HCT116 (cell line): ENCODE data around the gene RAD17. TPM values are rescaled to one million over a fixed set of nuclear protein-coding genes. Genes with fewer than 3 reads are reported as not detected.

Experiments
- ATAC-seq: fragments of 200-7000 bp; cut with Tn5 transposase; 2 replicates; pipeline ENCODE4 v1.9.1; 2020; ENCODE audit warnings: mild to moderate bottlenecking, moderate library complexity
- BruUV-seq: library from RNA; stranded (reverse); fragments of 400-500 nt; replicated peaks from 2 replicates; lab custom pipeline; 2021; lab: Mats Ljungman, UMichigan
- CTCF ChIA-PET: fragments of 300-600 bp; sonication (Branson Sonifier 250); formaldehyde crosslinking; loops from one replicate; lab custom pipeline; 2021; ENCODE audit warnings: antibody characterized with exemption; lab: Charles Lee
- POLR2A ChIA-PET: fragments of 300-600, 350-600 bp; sonication (Branson Sonifier 250); formaldehyde crosslinking; loops from one replicate; lab custom pipeline; 2021; ENCODE audit warnings: antibody characterized with exemption; lab: Charles Lee
- RAD21 ChIA-PET, 2 experiments: fragments of 300-600 bp; sonication (Branson Sonifier 250); formaldehyde crosslinking; loops; one replicate each; lab custom pipeline; 2023; ENCODE audit warnings: low total read pairs in 2 of 2; ENCODE audit not compliant: uncharacterized antibody in 2 of 2, unreplicated experiment in 2 of 2, low non-redundant PET in 1 of 2; lab: Charles Lee
- DNase-seq: peaks from one replicate; pipeline ENCODE4 v3.0.0-alpha.2; 2010; ENCODE audit warnings: low read depth, low spot score
- H2AFZ ChIP-seq: fragments of 200-600 bp; shearing (Covaris generic), sonication (generic); 2 replicates; pipeline ENCODE4 v1.6.1; 2017; ENCODE audit warnings: low read depth, mixed run types, mixed read lengths, antibody characterized with exemption, low read length; ENCODE audit not compliant: poor library complexity, severe bottlenecking
- H3K27ac ChIP-seq: 2 replicates; pipeline ENCODE4 v1.5.1; 2012; ENCODE audit warnings: low read depth, low read length
- H3K27me3 ChIP-seq: fragments of 200-600 bp; sonication (generic); 2 replicates; pipeline ENCODE4 v1.6.1; 2016; ENCODE audit warnings: mixed run types, low read length, mixed read lengths; ENCODE audit not compliant: insufficient read depth
- H3K36me3 ChIP-seq, 2 experiments: fragments of 200-500 bp in 1 of 2; fragments of 200-600 bp in 1 of 2; sonication (Bioruptor generic) in 1 of 2; sonication (generic) in 1 of 2; 2 replicates each; pipeline versions ENCODE4 v1.5.1 to v1.6.1; 2014 to 2016; ENCODE audit warnings: low read length in 2 of 2, inconsistent platforms in 1 of 2, mixed read lengths in 1 of 2, mixed run types in 1 of 2; ENCODE audit not compliant: insufficient read depth in 2 of 2, control insufficient read depth in 1 of 2
- H3K4me1 ChIP-seq, 2 experiments: fragments of 200-600 bp in 1 of 2; sonication (generic) in 1 of 2; 2 replicates each; pipeline versions ENCODE4 v1.5.1 to v1.6.1; 2012 to 2017; ENCODE audit warnings: low read length in 2 of 2, inconsistent platforms in 1 of 2, mild to moderate bottlenecking in 1 of 2, mixed read lengths in 1 of 2, mixed run types in 1 of 2, moderate library complexity in 1 of 2; ENCODE audit not compliant: insufficient read depth in 2 of 2, control insufficient read depth in 1 of 2
- H3K4me2 ChIP-seq: fragments of 200-600 bp; sonication (generic); 2 replicates; pipeline ENCODE4 v1.6.1; 2017; ENCODE audit warnings: mixed run types, low read length, mixed read lengths
- H3K4me3 ChIP-seq, 2 experiments: fragments of 200-600 bp in 1 of 2; sonication (generic) in 1 of 2; replicated peaks in 1 of 2; 2 replicates each; pipeline ENCODE4 v1.5.1; 2011 to 2016; ENCODE audit warnings: low read length in 2 of 2, control low read depth in 1 of 2, low read depth in 1 of 2, mild to moderate bottlenecking in 1 of 2, mixed read lengths in 1 of 2, mixed run types in 1 of 2
- H3K79me2 ChIP-seq: fragments of 200-600 bp; sonication (generic); 2 replicates; pipeline ENCODE4 v1.6.1; 2017; ENCODE audit warnings: mild to moderate bottlenecking, mixed run types, low read length, moderate library complexity, mixed read lengths; ENCODE audit not compliant: insufficient read depth
- H3K9ac ChIP-seq: fragments of 200-600 bp; sonication (generic); 2 replicates; pipeline ENCODE4 v1.6.1; 2016; ENCODE audit warnings: low read length, mixed read lengths
- H3K9me2 ChIP-seq: fragments of 200-600 bp; sonication (generic), shearing (Covaris generic); 2 replicates; pipeline ENCODE4 v1.6.1; 2017; ENCODE audit warnings: mixed run types, mild to moderate bottlenecking, moderate library complexity; ENCODE audit not compliant: insufficient read depth
- H3K9me3 ChIP-seq, 2 experiments: fragments of 200-500 bp in 1 of 2; fragments of 200-600 bp in 1 of 2; sonication (Bioruptor generic) in 1 of 2; sonication (generic) in 1 of 2; 2 replicates each; pipeline ENCODE4 v1.6.1; 2014 to 2017; ENCODE audit warnings: low read length in 2 of 2, mixed read lengths in 2 of 2, inconsistent platforms in 1 of 2, low read depth in 1 of 2, mild to moderate bottlenecking in 1 of 2, mixed run types in 1 of 2, moderate library complexity in 1 of 2; ENCODE audit not compliant: control insufficient read depth in 1 of 2, insufficient read depth in 1 of 2
- H4K20me1 ChIP-seq: fragments of 200-600 bp; sonication (generic), shearing (Covaris generic); 2 replicates; pipeline ENCODE4 v1.6.1; 2017; ENCODE audit warnings: mixed run types, mild to moderate bottlenecking, moderate library complexity; ENCODE audit not compliant: insufficient read depth
- CEBPB ChIP-seq: IDR thresholded peaks from 2 replicates; pipeline ENCODE4 v1.6.1; 2012; ENCODE audit warnings: low read depth
- EGR1 ChIP-seq: IDR thresholded peaks from 2 replicates; pipeline ENCODE4 v1.6.1; 2012; ENCODE audit warnings: low read depth
- ELF1 ChIP-seq: IDR thresholded peaks from 2 replicates; pipeline ENCODE4 v1.6.1; 2012; ENCODE audit warnings: low read depth, borderline replicate concordance
- FOSL1 ChIP-seq: IDR thresholded peaks from 2 replicates; pipeline ENCODE4 v1.6.1; 2012; ENCODE audit warnings: low read depth
- JUND ChIP-seq: IDR thresholded peaks from 2 replicates; pipeline ENCODE4 v1.6.1; 2012
- POLR2A ChIP-seq: IDR thresholded peaks from 2 replicates; pipeline ENCODE4 v1.7.0; 2011; ENCODE audit warnings: borderline replicate concordance; ENCODE audit not compliant: insufficient read depth, insufficient read length; ENCODE audit errors: extremely low read depth
- POLR2AphosphoS5 ChIP-seq: IDR thresholded peaks from 2 replicates; pipeline ENCODE4 v1.6.1; 2011; ENCODE audit warnings: mild to moderate bottlenecking, low read depth, low read length, moderate library complexity
- RAD21 ChIP-seq: IDR thresholded peaks from 2 replicates; pipeline ENCODE4 v1.6.1; 2012; ENCODE audit warnings: low read depth, mild to moderate bottlenecking
- SP1 ChIP-seq: IDR thresholded peaks from 2 replicates; pipeline ENCODE4 v1.6.1; 2012; ENCODE audit warnings: low read depth
- SRF ChIP-seq: IDR thresholded peaks from 2 replicates; pipeline ENCODE4 v1.6.1; 2012; ENCODE audit warnings: low read depth
- TCF7L2 ChIP-seq: IDR thresholded peaks from 2 replicates; pipeline ENCODE4 v1.7.0; 2011; ENCODE audit warnings: borderline replicate concordance, inconsistent platforms; ENCODE audit not compliant: insufficient read depth, insufficient read length; ENCODE audit errors: extremely low read depth
- ZFX ChIP-seq: fragments of 450-650 bp; IDR thresholded peaks from 2 replicates; pipeline ENCODE4 v1.6.1; 2017
- intact Hi-C: fragments of 100-400 bp; cut with micrococcal nuclease; formaldehyde crosslinking; loops from 2 replicates; pipeline ENCODE4 v1.10.0; 2022
- total RNA-seq: library from RNA; stranded (reverse); gene quantifications from one replicate; pipeline ENCODE4 v1.2.1, GENCODE V29; 2021; ENCODE audit not compliant: unreplicated experiment
- TF ChIP-seq, protein P1 (sequence below): IDR thresholded peaks from 2 replicates; pipeline ENCODE4 v1.6.1; 2012
- TF ChIP-seq, protein P2 (sequence below), 3 experiments: fragments of 200-600 bp in 1 of 3; sonication (generic) in 1 of 3; IDR thresholded peaks in 2 of 3; conservative IDR thresholded peaks in 1 of 3; 2 replicates each; pipeline ENCODE4 v1.5.1; 2012 to 2017; ENCODE audit warnings: low read depth in 2 of 3, low read length in 2 of 3, antibody characterized with exemption in 1 of 3, borderline replicate concordance in 1 of 3, control low read depth in 1 of 3, mild to moderate bottlenecking in 1 of 3, mixed read lengths in 1 of 3, mixed run types in 1 of 3, moderate library complexity in 1 of 3; ENCODE audit not compliant: insufficient read depth in 1 of 3
- TF ChIP-seq, protein P3 (sequence below): IDR thresholded peaks from 2 replicates; pipeline ENCODE4 v1.6.1; 2012

Gene RAD17
- total RNA-seq, 1 experiment from 2014 or later: 29.0 TPM

DNA sequence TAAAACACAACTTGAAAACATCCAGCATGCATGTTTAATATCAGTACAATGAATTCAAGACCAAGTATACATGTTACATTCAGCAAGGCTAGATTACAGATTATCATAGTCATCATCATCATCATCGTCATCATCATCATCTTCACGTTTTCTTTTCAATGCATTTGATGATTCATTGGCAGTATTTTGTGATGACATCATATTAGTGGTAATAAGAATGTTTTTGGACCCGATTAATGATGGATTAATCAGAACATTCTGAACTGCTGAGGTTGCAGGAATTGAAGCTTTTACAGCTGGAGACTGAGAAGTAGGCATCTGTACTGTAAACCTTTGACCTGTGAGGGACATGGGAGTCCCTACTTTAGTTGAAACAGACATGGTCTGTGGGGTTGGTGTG is 4.8 kb upstream of the RAD17 start:
- Histone ChIP-seq H3K79me2 (peaks cover 77% of the 10 kb centered on the region), H3K27ac (no peak overlapping the region), H3K4me3 (no peak overlapping the region), H3K9me3 (no peaks in the 10 kb centered on the region), H3K36me3 (peaks cover 9 to 28% of the 10 kb centered on the region in 2 experiments; a peak in 2 of 4 replicates), H3K4me2 (no peak overlapping the region), H3K9me2 (no peaks in the 10 kb centered on the region), H3K9ac (no peak overlapping the region), H4K20me1 (peaks cover 14% of the 10 kb centered on the region; the same call in 1 of the 2 replicates), H3K27me3 (no peaks in the 10 kb centered on the region), H3K4me1 (peaks cover 5 to 10% of the 10 kb centered on the region in 2 experiments; a peak in 3 of 4 replicates), H2AFZ (no peak overlapping the region)
- no TSS peak for BruUV-seq
- CTCF ChIA-PET: no interaction called here
- TF ChIP-seq TCF7L2: no peak
- TF ChIP-seq, protein P1, sequence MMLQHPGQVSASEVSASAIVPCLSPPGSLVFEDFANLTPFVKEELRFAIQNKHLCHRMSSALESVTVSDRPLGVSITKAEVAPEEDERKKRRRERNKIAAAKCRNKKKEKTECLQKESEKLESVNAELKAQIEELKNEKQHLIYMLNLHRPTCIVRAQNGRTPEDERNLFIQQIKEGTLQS: no peak
- TF ChIP-seq, protein P2, sequence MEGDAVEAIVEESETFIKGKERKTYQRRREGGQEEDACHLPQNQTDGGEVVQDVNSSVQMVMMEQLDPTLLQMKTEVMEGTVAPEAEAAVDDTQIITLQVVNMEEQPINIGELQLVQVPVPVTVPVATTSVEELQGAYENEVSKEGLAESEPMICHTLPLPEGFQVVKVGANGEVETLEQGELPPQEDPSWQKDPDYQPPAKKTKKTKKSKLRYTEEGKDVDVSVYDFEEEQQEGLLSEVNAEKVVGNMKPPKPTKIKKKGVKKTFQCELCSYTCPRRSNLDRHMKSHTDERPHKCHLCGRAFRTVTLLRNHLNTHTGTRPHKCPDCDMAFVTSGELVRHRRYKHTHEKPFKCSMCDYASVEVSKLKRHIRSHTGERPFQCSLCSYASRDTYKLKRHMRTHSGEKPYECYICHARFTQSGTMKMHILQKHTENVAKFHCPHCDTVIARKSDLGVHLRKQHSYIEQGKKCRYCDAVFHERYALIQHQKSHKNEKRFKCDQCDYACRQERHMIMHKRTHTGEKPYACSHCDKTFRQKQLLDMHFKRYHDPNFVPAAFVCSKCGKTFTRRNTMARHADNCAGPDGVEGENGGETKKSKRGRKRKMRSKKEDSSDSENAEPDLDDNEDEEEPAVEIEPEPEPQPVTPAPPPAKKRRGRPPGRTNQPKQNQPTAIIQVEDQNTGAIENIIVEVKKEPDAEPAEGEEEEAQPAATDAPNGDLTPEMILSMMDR (IDR thresholded peaks at IDR 0.05 in 2 of 3, conservative IDR thresholded peaks at IDR 0.05 in 1 of 3; ENCODE audit: borderline replicate concordance in 1 of 3, insufficient read depth in 1 of 3, low read depth in 2 of 3, low read length in 2 of 3): no peak
- RAD21 ChIA-PET: no interaction called here
- ATAC-seq: no peak
- no peak for DNase-seq
- POLR2A ChIA-PET: no interaction called here
- intact Hi-C loops: no loop called here

DNA sequence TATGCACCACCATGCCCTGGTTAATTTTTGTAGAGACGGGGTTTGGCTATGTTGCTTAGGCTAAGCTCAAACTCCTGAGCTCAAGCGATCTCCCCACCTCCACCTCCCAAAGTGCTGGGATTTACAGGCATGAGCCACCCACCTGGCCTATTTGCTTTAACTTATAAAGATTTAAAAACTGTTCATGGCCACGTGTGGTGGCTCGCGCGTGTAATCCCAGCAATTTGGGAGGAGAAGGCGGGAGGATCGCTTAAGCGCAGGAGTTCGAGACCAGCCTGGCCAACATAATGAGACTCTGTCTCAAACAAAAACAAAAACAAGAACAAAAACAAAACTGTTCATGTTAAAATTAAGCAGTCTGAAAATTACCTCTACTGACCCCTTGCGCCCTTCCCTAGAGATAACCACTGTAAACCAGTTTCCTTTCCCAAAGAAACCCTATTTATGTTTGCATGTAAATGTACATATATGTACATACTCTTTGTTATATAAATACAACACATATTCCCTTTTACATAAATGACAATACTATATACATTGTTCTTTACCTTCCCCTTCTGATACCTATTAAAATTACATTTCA is 1.8 kb upstream of the RAD17 start:
- no peak overlapping the region for H2AFZ ChIP-seq
- H3K4me2 ChIP-seq: peak overlapping the region; percentile 78
- no peak for DNase-seq
- no peak overlapping the region; the same call in 1 of the 2 replicates for H3K27ac ChIP-seq
- BruUV-seq: no TSS peak
- RAD21 ChIA-PET: no interaction called here
- peaks cover 14% of the 10 kb centered on the region; the same call in 1 of the 2 replicates for H4K20me1 ChIP-seq
- peaks cover 88% of the 10 kb centered on the region for H3K79me2 ChIP-seq
- no peak for TF ChIP-seq ZFX
- no peak for TF ChIP-seq EGR1
- no peak for TF ChIP-seq SP1
- no peak for TF ChIP-seq CEBPB
- TF ChIP-seq RAD21: no peak
- no peak for TF ChIP-seq FOSL1
- TF ChIP-seq POLR2AphosphoS5: no peak
- TF ChIP-seq, protein P2 (IDR thresholded peaks at IDR 0.05 in 2 of 3, conservative IDR thresholded peaks at IDR 0.05 in 1 of 3; ENCODE audit: borderline replicate concordance in 1 of 3, insufficient read depth in 1 of 3, low read depth in 2 of 3, low read length in 2 of 3): no peak
- TF ChIP-seq JUND: no peak
- TF ChIP-seq POLR2A: no peak
- TF ChIP-seq SRF: no peak
- no peak for TF ChIP-seq ELF1
- TF ChIP-seq, protein P3, sequence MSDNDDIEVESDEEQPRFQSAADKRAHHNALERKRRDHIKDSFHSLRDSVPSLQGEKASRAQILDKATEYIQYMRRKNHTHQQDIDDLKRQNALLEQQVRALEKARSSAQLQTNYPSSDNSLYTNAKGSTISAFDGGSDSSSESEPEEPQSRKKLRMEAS: no peak
- TF ChIP-seq, protein P1: no peak
- TF ChIP-seq, all 23 proteins: peak for 0
- H3K9me2 ChIP-seq: no peaks in the 10 kb centered on the region
- intact Hi-C loops: no loop called here
- peak overlapping the region; percentile 80 for H3K9ac ChIP-seq
- ChIA-PET CTCF (no interaction called here), POLR2A (no interaction called here)
- H3K36me3 ChIP-seq: peaks cover 9 to 28% of the 10 kb centered on the region in 2 experiments; a peak in 2 of 4 replicates
- H3K4me3 ChIP-seq: peak overlapping the region; percentile 79 to 90
- peaks cover 8 to 18% of the 10 kb centered on the region in 2 experiments; a peak in 3 of 4 replicates for H3K4me1 ChIP-seq
- no peaks in the 10 kb centered on the region for H3K27me3 ChIP-seq
- ATAC-seq: no peak
- H3K9me3 ChIP-seq: no peaks in the 10 kb centered on the region
